ENCODE data around the gene KIF6.

- no peak for TF ChIP-seq CTCF (IDR thresholded peaks at IDR 0.05; ENCODE audit: insufficient read depth, low read length)
- no peak for TF ChIP-seq GABPA (IDR thresholded peaks at IDR 0.05; ENCODE audit: low read depth)
- TF ChIP-seq POLR2AphosphoS5 (IDR thresholded peaks at IDR 0.05; ENCODE audit: low read depth): no peak
- TF ChIP-seq REST (IDR thresholded peaks at IDR 0.05; ENCODE audit: insufficient replicate concordance, low read depth): no peak
- TF ChIP-seq SPI1 (IDR thresholded peaks at IDR 0.05; ENCODE audit: borderline replicate concordance, low read depth): no peak
Measured at GRCh38 chr6:39546731-39547130, 178.5 kb downstream of the KIF6 start.
